ENCODE measurements around the gene PFAS. TPM values are rescaled to one million over a fixed set of nuclear protein-coding genes. Genes with fewer than 3 reads are reported as not detected.

The PFAS gene
- total RNA-seq, 1 donor: 18.8 TPM

DNA sequence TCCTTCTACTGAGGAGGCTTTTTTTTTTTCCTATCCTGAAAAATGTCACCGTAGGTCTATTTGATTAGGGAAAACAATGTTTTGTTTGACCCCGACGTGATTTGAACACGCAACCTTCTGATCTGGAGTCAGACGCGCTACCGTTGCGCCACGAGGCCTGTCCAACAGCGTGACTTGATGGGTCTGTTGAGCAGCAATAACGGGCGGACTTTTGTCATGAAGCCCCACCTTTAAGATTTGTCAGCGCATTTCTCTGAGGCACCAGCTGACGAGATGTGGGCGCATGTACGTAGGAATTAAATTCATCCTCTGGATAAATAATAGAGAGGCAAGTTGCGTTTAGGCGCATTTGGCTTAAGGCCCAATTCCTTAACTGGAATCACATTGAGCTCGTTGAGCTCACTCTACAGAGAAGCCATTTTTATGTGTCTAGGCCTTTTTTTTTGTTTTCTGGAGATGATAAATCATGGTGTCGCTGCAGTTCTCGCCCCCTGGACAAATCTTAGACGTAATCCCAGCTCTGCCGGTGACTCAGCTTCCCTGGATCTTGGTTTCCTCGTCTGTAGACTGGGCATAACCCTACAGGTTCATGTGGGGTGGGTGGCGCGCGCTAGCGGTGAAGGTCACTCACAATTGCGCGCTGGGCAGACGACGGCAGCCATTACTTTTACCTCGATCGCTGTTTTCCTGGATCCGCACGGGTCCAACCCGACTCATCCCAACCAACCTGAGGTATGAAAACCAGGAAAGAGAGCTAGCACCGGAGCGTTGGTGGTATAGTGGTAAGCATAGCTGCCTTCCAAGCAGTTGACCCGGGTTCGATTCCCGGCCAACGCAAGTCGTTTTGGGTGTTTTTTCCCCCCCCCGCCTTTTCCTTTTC lies 28.1 kb upstream of the PFAS start:
- TF ChIP-seq CTCF (IDR thresholded peaks at IDR 0.05; ENCODE audit: extremely low read depth, low read depth, low read length): no peak
- Histone ChIP-seq H3K4me3 (ENCODE audit: insufficient read depth, low read length) (peak overlapping the region; percentile 77), H3K79me2 (ENCODE audit: insufficient read depth, low read length) (no peaks in the 10 kb centered on the region), H3K4me1 (ENCODE audit: insufficient read depth, low read length) (peaks cover 19% of the 10 kb centered on the region), H3K27me3 (ENCODE audit: insufficient read depth, low read length) (no peaks in the 10 kb centered on the region), H4K20me1 (ENCODE audit: insufficient read depth, low read length) (peaks cover 3% of the 10 kb centered on the region), H3K36me3 (ENCODE audit: insufficient read depth, low read length) (no peaks in the 10 kb centered on the region), H3K27ac (ENCODE audit: low read depth, low read length) (peak overlapping the region; percentile 94), H3K4me2 (ENCODE audit: insufficient read depth, low read length) (peak overlapping the region; percentile 94), H3K9me3 (ENCODE audit: low read depth, low read length) (no peaks in the 10 kb centered on the region), H2AFZ (ENCODE audit: low read length) (peak overlapping the region; percentile 95)
- DNase-seq (ENCODE audit: insufficient read length, low spot score, missing footprints): peak; percentile 85

DNA sequence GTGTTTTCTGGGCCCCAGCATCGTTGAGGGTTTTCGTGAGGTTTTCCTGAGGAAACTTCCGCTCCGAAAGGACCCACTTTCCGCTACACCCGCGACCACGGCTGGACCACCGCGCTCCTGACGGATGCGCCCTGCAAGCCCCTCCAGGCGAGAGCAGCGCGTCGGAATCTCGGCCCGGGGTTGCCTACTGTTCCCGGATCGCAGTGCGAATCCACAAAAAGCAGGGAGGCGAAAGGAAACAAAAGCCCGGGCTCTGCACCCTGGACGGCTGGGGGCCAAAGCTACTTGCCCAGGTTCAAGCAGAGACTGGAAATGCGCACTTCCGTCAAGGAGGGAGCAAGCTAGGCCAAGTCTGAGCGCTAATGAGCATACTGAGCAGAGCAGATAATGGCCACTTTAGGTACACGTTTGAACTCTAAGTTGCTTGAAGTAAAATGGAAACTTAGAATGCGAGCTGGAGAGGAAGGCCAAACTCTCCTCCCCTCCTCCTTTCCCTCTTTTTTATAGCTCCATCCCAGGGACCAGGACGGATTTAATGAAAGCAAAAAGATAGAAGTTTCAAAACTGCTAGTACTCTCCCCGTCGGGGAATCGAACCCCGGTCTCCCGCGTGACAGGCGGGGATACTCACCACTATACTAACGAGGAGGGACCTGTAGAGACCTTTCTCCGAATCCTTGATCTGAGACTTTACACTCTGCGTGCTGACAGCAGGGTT lies 27.3 kb upstream of the PFAS start:
- H3K36me3 ChIP-seq (ENCODE audit: insufficient read depth, low read length): no peaks in the 10 kb centered on the region
- peaks cover 3% of the 10 kb centered on the region for H4K20me1 ChIP-seq (ENCODE audit: insufficient read depth, low read length)
- H3K4me2 ChIP-seq (ENCODE audit: insufficient read depth, low read length): peak overlapping the region; percentile 94
- peak overlapping the region; percentile 95 for H2AFZ ChIP-seq (ENCODE audit: low read length)
- H3K4me1 ChIP-seq (ENCODE audit: insufficient read depth, low read length): peaks cover 19% of the 10 kb centered on the region
- peak overlapping the region; percentile 94 for H3K27ac ChIP-seq (ENCODE audit: low read depth, low read length)
- H3K4me3 ChIP-seq (ENCODE audit: insufficient read depth, low read length): peak overlapping the region; percentile 77
- H3K9me3 ChIP-seq (ENCODE audit: low read depth, low read length): no peaks in the 10 kb centered on the region
- peak; percentile 78 for DNase-seq (ENCODE audit: insufficient read length, low spot score, missing footprints)
- no peaks in the 10 kb centered on the region for H3K79me2 ChIP-seq (ENCODE audit: insufficient read depth, low read length)
- TF ChIP-seq CTCF (IDR thresholded peaks at IDR 0.05; ENCODE audit: extremely low read depth, low read depth, low read length): no peak
- no peaks in the 10 kb centered on the region for H3K27me3 ChIP-seq (ENCODE audit: insufficient read depth, low read length)

DNA sequence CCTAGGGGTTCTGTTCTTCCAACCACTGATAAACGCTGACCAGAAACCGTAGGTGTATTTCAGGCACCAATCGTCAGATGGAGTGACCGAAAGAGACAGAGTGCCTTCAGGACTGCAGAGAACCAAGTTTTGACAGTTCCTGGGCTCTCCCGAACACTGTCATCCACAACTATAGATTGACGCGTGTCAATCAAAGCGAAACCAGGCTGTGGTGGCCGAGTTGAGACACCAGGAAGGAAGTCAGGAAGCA lies 26.8 kb upstream of the PFAS start:
- Histone ChIP-seq H3K9me3 (ENCODE audit: low read depth, low read length) (no peaks in the 10 kb centered on the region), H2AFZ (ENCODE audit: low read length) (peak overlapping the region; percentile 77), H3K4me1 (ENCODE audit: insufficient read depth, low read length) (peaks cover 23% of the 10 kb centered on the region)

More for the DNA sequence above, 26.8 kb upstream of the PFAS start:
- no peak for DNase-seq (ENCODE audit: insufficient read length, low spot score, missing footprints)
- Histone ChIP-seq H3K36me3 (ENCODE audit: insufficient read depth, low read length) (no peaks in the 10 kb centered on the region), H3K79me2 (ENCODE audit: insufficient read depth, low read length) (no peaks in the 10 kb centered on the region), H3K4me2 (ENCODE audit: insufficient read depth, low read length) (peak overlapping the region; percentile 94), H3K4me3 (ENCODE audit: insufficient read depth, low read length) (peak overlapping the region; percentile 77), H3K27ac (ENCODE audit: low read depth, low read length) (peak overlapping the region; percentile 94), H4K20me1 (ENCODE audit: insufficient read depth, low read length) (peaks cover 6% of the 10 kb centered on the region), H3K27me3 (ENCODE audit: insufficient read depth, low read length) (no peaks in the 10 kb centered on the region)
- TF ChIP-seq CTCF (IDR thresholded peaks at IDR 0.05; ENCODE audit: extremely low read depth, low read depth, low read length): no peak

Measured in osteoblast (primary cell).